Cardiac fibroblast (primary cell): ENCODE data around the gene ODAD2.

Source experiments
- DNase-seq, 2 donors: peaks; one replicate each; pipeline versions ENCODE4 v3.0.0 to v3.0.0-alpha.2; 2010; ENCODE audit warnings: low read depth in 2 of 2
- H3K4me3 ChIP-seq, 2 donors: replicated peaks in 1 of 2; 1 replicate in 1 of 2; 2 replicates in 1 of 2; pipeline ENCODE4 v1.5.1; 2011; ENCODE audit warnings: low read depth in 2 of 2, low read length in 2 of 2, mild to moderate bottlenecking in 2 of 2, moderate library complexity in 1 of 2
- CTCF ChIP-seq: IDR thresholded peaks from one replicate; pipeline ENCODE4 v1.5.1; 2011; ENCODE audit warnings: low read depth, mild to moderate bottlenecking, low read length, inconsistent platforms

ODAD2 gene

GRCh38 chr10:27998954-27999275 lies at the start of gene ODAD2:
Gene ODAD2, minus strand, starts transcription at chr10:27999079. Its CDS starts 3,937 bp downstream, at chr10:27995142.
- DNase-seq, result no peak
- peak within 1 kb of the TSS; percentile 34 to 49 for H3K4me3 ChIP-seq
- TF ChIP-seq CTCF, result no peak

GRCh38 chr10:28047061-28047460 lies 48.2 kb upstream of the ODAD2 start:
- DNase-seq, result no peak
- TF ChIP-seq CTCF, result no peak
- H3K4me3 ChIP-seq, result no peak overlapping the region

- no peak for TF ChIP-seq CTCF
- no peak for DNase-seq
- H3K4me3 ChIP-seq, result no peak overlapping the region
Observed at GRCh38 chr10:28046579-28046978, 47.7 kb upstream of the ODAD2 start.

GRCh38 chr10:28043941-28044340 lies 45.1 kb upstream of the ODAD2 start:
- no peak for TF ChIP-seq CTCF
- no peak overlapping the region for H3K4me3 ChIP-seq

GRCh38 chr10:28036587-28036986 lies 37.7 kb upstream of the ODAD2 start:
- H3K4me3 ChIP-seq, result no peak overlapping the region
- TF ChIP-seq CTCF, result no peak
- no peak for DNase-seq

More at GRCh38 chr10:28043941-28044340, 45.1 kb upstream of the ODAD2 start:
- DNase-seq, result no peak

- no peak for DNase-seq
Observed at GRCh38 chr10:28020993-28021982, 22.4 kb upstream of the ODAD2 start.

More at GRCh38 chr10:28020993-28021982, 22.4 kb upstream of the ODAD2 start:
- no peak overlapping the region for H3K4me3 ChIP-seq
- no peak for TF ChIP-seq CTCF
